AG04450 (cell line): ENCODE data around the gene CLEC10A. TPM values are rescaled to one million over a fixed set of nuclear protein-coding genes. Genes with fewer than 3 reads are reported as not detected.
"Not testable (repeated sequence)": the region's sequence is repeated elsewhere in the genome, so short reads cannot be mapped to it uniquely, and the experiment has no call there.

ENCODE experiments used
- CTCF ChIA-PET: fragments of 300-600, 350-600 bp; formaldehyde crosslinking; extraction: SDS; loops from one replicate; lab custom pipeline; 2022; ENCODE audit warnings: antibody characterized with exemption, inconsistent platforms; lab: Charles Lee
- POLR2A ChIA-PET: fragments of 350-600 bp; formaldehyde crosslinking; extraction: SDS; loops from one replicate; lab custom pipeline; 2021; ENCODE audit warnings: antibody characterized with exemption, inconsistent platforms; lab: Yijun Ruan, JAX
- DNase-seq: peaks from one replicate; pipeline ENCODE4 v3.0.0-alpha.2; 2011; ENCODE audit warnings: low read depth, low spot score
- H3K27ac ChIP-seq: one replicate; pipeline ENCODE4 v1.5.1; 2012; ENCODE audit warnings: low read depth, low read length, control low read depth
- H3K27me3 ChIP-seq: one replicate; pipeline ENCODE4 v1.6.0; 2012; ENCODE audit warnings: low read length; ENCODE audit not compliant: control insufficient read depth, insufficient read depth
- H3K4me3 ChIP-seq: 2 replicates; pipeline ENCODE4 v1.5.1; 2011; ENCODE audit warnings: mild to moderate bottlenecking, low read depth, low read length, control low read depth
- H3K9me3 ChIP-seq: 2 replicates; pipeline ENCODE4 v1.5.1; 2012; ENCODE audit warnings: low read length; ENCODE audit not compliant: control insufficient read depth, insufficient read depth
- polyA plus RNA-seq: library from polyadenylated mRNA; depleted of rRNA; stranded (reverse); fragments of >200 nt; gene quantifications from 2 replicates; pipeline ENCODE4 v1.2.3, GENCODE V29; 2011
- TF ChIP-seq, protein P1 (sequence below): IDR thresholded peaks from 2 replicates; pipeline ENCODE4 v1.5.1; 2011; ENCODE audit warnings: low read depth, low read length, control low read depth, inconsistent platforms

The CLEC10A gene
- polyA plus RNA-seq, 1 experiment: not detected

DNA sequence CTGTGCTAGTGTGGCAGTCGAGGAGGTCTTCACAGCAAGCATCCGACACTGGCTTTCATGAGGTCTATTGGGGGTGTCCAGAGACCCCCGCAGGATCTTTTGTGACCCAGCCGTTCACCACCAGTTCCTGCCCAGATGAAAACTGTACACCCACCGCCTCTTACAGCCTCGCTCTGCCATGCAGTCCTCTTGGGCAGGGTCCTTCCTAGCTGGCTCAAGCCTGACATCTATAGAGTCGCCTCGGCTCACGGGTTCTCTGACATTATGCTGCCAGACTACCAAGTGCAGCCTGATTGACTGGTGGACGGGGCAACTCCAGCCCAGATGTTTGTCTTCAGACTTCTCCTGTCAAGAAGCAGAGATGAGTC lies 14.6 kb upstream of the CLEC10A start:
- TF ChIP-seq, protein P1, sequence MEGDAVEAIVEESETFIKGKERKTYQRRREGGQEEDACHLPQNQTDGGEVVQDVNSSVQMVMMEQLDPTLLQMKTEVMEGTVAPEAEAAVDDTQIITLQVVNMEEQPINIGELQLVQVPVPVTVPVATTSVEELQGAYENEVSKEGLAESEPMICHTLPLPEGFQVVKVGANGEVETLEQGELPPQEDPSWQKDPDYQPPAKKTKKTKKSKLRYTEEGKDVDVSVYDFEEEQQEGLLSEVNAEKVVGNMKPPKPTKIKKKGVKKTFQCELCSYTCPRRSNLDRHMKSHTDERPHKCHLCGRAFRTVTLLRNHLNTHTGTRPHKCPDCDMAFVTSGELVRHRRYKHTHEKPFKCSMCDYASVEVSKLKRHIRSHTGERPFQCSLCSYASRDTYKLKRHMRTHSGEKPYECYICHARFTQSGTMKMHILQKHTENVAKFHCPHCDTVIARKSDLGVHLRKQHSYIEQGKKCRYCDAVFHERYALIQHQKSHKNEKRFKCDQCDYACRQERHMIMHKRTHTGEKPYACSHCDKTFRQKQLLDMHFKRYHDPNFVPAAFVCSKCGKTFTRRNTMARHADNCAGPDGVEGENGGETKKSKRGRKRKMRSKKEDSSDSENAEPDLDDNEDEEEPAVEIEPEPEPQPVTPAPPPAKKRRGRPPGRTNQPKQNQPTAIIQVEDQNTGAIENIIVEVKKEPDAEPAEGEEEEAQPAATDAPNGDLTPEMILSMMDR: no peak
- Histone ChIP-seq H3K4me3 (no peak overlapping the region), H3K9me3 (no peaks in the 10 kb centered on the region), H3K27ac (no peak overlapping the region), H3K27me3 (no peaks in the 10 kb centered on the region)
- no peak for DNase-seq
- ChIA-PET POLR2A (no interaction called here), CTCF (no interaction called here)

DNA sequence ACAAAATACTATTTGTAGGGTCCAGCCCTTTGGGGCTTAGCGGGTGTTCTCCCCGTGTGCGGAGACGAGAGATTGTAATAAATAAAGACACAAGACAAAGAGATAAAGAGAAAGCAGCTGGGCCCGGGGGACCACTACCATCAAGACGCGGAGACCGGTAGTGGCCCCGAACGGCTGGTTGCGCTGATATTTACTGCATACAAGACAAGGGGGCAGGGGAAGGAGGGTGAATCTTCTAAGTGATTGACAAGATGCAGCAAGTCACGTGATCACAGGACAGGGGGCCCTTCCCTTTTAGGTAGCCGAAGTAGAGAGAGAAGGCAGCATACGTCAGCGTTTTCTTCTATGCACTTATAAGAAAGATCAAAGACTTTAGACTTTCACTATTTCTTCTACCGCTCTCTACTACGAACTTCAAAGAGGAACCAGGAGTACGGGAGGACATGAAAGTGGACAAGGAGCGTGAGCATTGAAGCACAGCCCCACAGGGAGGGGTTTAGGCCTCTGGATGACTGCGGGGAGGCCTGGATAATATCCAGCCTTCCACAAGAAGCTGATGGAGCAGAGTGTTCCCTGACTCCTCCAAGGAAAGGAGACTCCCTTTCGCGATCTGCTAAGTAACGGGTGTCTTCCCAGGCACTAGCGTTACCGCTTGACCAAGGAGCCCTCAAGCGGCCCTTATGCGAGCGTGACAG lies 11.4 kb upstream of the CLEC10A start:
- DNase-seq, H3K4me3 ChIP-seq, H3K9me3 ChIP-seq, POLR2A ChIA-PET, H3K27ac ChIP-seq, H3K27me3 ChIP-seq, CTCF ChIA-PET: not testable (repeated sequence)

GRCh38 chr17:7089570-7089969 lies 9.5 kb upstream of the CLEC10A start:
- H3K9me3 ChIP-seq, CTCF ChIA-PET, H3K4me3 ChIP-seq, POLR2A ChIA-PET, H3K27me3 ChIP-seq, H3K27ac ChIP-seq, DNase-seq: not testable (repeated sequence)

DNA sequence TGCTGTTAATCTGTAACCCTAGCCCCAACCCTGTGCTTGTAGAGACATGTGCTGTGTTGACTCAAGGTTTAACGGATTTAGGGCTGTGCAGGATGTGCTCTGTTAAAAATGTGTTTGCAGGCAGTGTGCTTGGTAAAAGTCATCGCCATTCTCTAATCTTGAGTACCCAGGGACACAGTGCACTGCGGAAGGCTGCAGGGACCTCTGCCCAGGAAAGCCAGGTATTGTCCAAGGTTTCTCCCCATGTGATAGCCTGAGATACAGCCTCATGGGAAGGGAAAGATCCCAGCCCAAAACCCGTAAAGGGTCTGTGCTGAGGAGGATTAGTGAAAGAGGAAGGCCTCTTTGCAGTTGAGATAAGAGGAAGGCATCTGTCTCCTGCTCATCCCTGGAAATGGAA lies 8.4 kb upstream of the CLEC10A start:
- H3K27me3 ChIP-seq, H3K4me3 ChIP-seq, DNase-seq, CTCF ChIA-PET, POLR2A ChIA-PET, H3K9me3 ChIP-seq, H3K27ac ChIP-seq: not testable (repeated sequence)

DNA sequence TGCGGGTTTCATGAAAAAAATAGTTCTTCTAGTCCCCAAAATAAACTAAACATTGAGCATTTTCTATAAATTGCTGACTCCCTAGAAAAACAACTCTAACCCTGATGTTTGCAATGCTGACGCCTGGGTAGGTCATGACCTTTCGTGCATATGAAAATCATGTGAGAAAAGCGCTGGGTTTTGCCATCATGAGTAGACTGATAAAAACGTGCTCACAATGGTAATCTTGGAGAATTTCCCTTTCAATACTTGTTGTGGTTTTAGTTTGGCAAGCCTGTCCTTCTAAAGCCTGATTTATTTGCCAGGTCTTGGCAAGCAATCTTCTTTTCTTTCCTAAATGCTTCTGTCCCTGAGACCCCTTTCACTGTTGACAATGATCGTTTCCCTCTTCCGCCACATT lies 4.0 kb upstream of the CLEC10A start:
- no peak for DNase-seq
- Histone ChIP-seq H3K27ac (no peak overlapping the region), H3K27me3 (peaks cover 4% of the 10 kb centered on the region), H3K4me3 (no peak overlapping the region), H3K9me3 (no peaks in the 10 kb centered on the region)
- TF ChIP-seq, protein P1: no peak
- ChIA-PET CTCF (no interaction called here), POLR2A (interaction anchor here (0.6 kb wide), 1 partner anchor 292 kb away, joined by 3 read pairs; no protein-coding TSS in a partner anchor)

DNA sequence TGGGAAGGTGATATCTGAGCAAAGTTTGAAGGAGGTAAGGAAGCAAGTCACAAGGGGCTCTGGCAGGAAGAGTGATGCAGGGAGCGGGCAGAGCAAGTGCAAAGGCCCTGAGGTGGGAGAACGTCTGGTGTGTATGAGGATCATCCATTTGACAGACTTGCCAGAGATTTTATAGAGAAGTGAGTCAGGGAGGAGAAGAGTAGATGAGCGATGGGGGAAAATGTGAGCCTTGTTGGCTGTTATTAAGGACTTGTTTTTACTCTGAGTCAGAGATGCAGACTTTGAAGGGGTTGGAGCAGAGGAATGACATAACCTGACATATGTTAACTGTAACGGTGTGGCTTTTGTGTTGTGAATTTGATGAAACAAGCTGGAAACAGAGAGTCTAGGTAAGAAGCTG lies 3.5 kb upstream of the CLEC10A start:
- Histone ChIP-seq H3K27ac (no peak overlapping the region), H3K27me3 (peaks cover 4% of the 10 kb centered on the region), H3K4me3 (no peak overlapping the region), H3K9me3 (no peaks in the 10 kb centered on the region)
- CTCF ChIA-PET: no interaction called here
- TF ChIP-seq, protein P1: no peak
- POLR2A ChIA-PET: no interaction called here
- DNase-seq: no peak
